ENCODE results near the gene CHTF18.
"Not testable (repeated sequence)": the region's sequence is repeated elsewhere in the genome, so short reads cannot be mapped to it uniquely, and the experiment has no call there.

Gene CHTF18

GRCh38 chr16:830871-831570 lies 42.6 kb downstream of the CHTF18 start:
- H3K4me3 ChIP-seq (ENCODE audit: low read length), result no peak overlapping the region
- no peak for DNase-seq (ENCODE audit: low read depth)
- no peak for TF ChIP-seq CTCF (IDR thresholded peaks at IDR 0.05; ENCODE audit: insufficient read depth, low read depth, low read length, missing control alignments)

GRCh38 chr16:831571-832413 lies 43.4 kb downstream of the CHTF18 start:
- TF ChIP-seq CTCF (IDR thresholded peaks at IDR 0.05; ENCODE audit: insufficient read depth, low read depth, low read length, missing control alignments), result no peak
- H3K4me3 ChIP-seq (ENCODE audit: low read length), result no peak overlapping the region
- DNase-seq (ENCODE audit: low read depth), result no peak

- no peak for TF ChIP-seq CTCF (IDR thresholded peaks at IDR 0.05; ENCODE audit: insufficient read depth, low read depth, low read length, missing control alignments)
- no peak for DNase-seq (ENCODE audit: low read depth)
These were observed 44.4 kb downstream of the CHTF18 start for GRCh38 chr16:832652-833336.

GRCh38 chr16:833411-833810 lies 45.0 kb downstream of the CHTF18 start:
- H3K4me3 ChIP-seq (ENCODE audit: low read length), result no peak overlapping the region
- DNase-seq (ENCODE audit: low read depth), result no peak
- TF ChIP-seq CTCF (IDR thresholded peaks at IDR 0.05; ENCODE audit: insufficient read depth, low read depth, low read length, missing control alignments), result no peak

More at GRCh38 chr16:832652-833336, 44.4 kb downstream of the CHTF18 start:
- no peak overlapping the region for H3K4me3 ChIP-seq (ENCODE audit: low read length)

- no peak overlapping the region for H3K4me3 ChIP-seq (ENCODE audit: low read length)
- TF ChIP-seq CTCF (IDR thresholded peaks at IDR 0.05; ENCODE audit: insufficient read depth, low read depth, low read length, missing control alignments), result no peak
- DNase-seq (ENCODE audit: low read depth), result no peak
These were observed 47.0 kb downstream of the CHTF18 start for GRCh38 chr16:835373-835772.

- no peak for DNase-seq (ENCODE audit: low read depth)
- TF ChIP-seq CTCF (IDR thresholded peaks at IDR 0.05; ENCODE audit: insufficient read depth, low read depth, low read length, missing control alignments), result no peak
- no peak overlapping the region for H3K4me3 ChIP-seq (ENCODE audit: low read length)
These were observed 47.8 kb downstream of the CHTF18 start for GRCh38 chr16:836221-836620.

- not testable (repeated sequence) for DNase-seq (ENCODE audit: low read depth); H3K4me3 ChIP-seq (ENCODE audit: low read length)
These were observed 48.4 kb downstream of the CHTF18 start for GRCh38 chr16:836822-837221.
